ENCODE data around the gene GRIN2D. TPM values are rescaled to one million over a fixed set of nuclear protein-coding genes. Genes with fewer than 3 reads are reported as not detected.
A peak's percentile ranks its signal among the peaks of the same experiment; 100 is the strongest.

The GRIN2D gene
- total RNA-seq, 1 donor from 2014 or later: 0.68 TPM

- DNase-seq (ENCODE audit: low read depth, low spot score): no peak
- H3K4me3 Mint-ChIP-seq: no peak overlapping the region
These were observed 42.6 kb upstream of the GRIN2D start for GRCh38 chr19:48350856-48351255.

GRCh38 chr19:48351341-48351752, 42.1 kb upstream of the GRIN2D start:
- H3K4me1 Mint-ChIP-seq: peaks cover 27% of the 10 kb centered on the region
- no peak overlapping the region for H3K4me3 Mint-ChIP-seq
- H3K36me3 Mint-ChIP-seq (ENCODE audit: low read depth): no peaks in the 10 kb centered on the region
- no peaks in the 10 kb centered on the region for H3K9me3 Mint-ChIP-seq
- peak; percentile 78 for TF ChIP-seq CTCF (conservative IDR thresholded peaks at IDR 0.05)
- H3K27ac Mint-ChIP-seq (ENCODE audit: unreplicated experiment): no peak overlapping the region
- H3K27me3 Mint-ChIP-seq (ENCODE audit: low read depth): peaks cover 36% of the 10 kb centered on the region
- peak; percentile 85 for DNase-seq (ENCODE audit: low read depth, low spot score)

More at GRCh38 chr19:48350856-48351255, 42.6 kb upstream of the GRIN2D start:
- Mint-ChIP-seq H3K4me1 (peaks cover 25% of the 10 kb centered on the region), H3K9me3 (no peaks in the 10 kb centered on the region), H3K27me3 (ENCODE audit: low read depth) (peaks cover 33% of the 10 kb centered on the region), H3K27ac (ENCODE audit: unreplicated experiment) (no peak overlapping the region), H3K36me3 (ENCODE audit: low read depth) (no peaks in the 10 kb centered on the region)
- no peak for TF ChIP-seq CTCF (conservative IDR thresholded peaks at IDR 0.05)

GRCh38 chr19:48353677-48354076, 39.8 kb upstream of the GRIN2D start:
- Mint-ChIP-seq H3K36me3 (ENCODE audit: low read depth) (no peaks in the 10 kb centered on the region), H3K4me1 (peaks cover 31% of the 10 kb centered on the region), H3K9me3 (no peaks in the 10 kb centered on the region), H3K27me3 (ENCODE audit: low read depth) (peaks cover 38% of the 10 kb centered on the region), H3K4me3 (no peak overlapping the region), H3K27ac (ENCODE audit: unreplicated experiment) (no peak overlapping the region)
- TF ChIP-seq CTCF (conservative IDR thresholded peaks at IDR 0.05): no peak
- no peak for DNase-seq (ENCODE audit: low read depth, low spot score)

- no peaks in the 10 kb centered on the region for H3K9me3 Mint-ChIP-seq
- H3K27me3 Mint-ChIP-seq (ENCODE audit: low read depth): peaks cover 36% of the 10 kb centered on the region
- no peaks in the 10 kb centered on the region for H3K36me3 Mint-ChIP-seq (ENCODE audit: low read depth)
- H3K4me3 Mint-ChIP-seq: peak overlapping the region; percentile 77
- TF ChIP-seq CTCF (conservative IDR thresholded peaks at IDR 0.05): no peak
- DNase-seq (ENCODE audit: low read depth, low spot score): peak; percentile 73
- peak overlapping the region; percentile 87 for H3K27ac Mint-ChIP-seq (ENCODE audit: unreplicated experiment)
- peaks cover 32% of the 10 kb centered on the region for H3K4me1 Mint-ChIP-seq
These were observed 39.0 kb upstream of the GRIN2D start for GRCh38 chr19:48354332-48354992.

- peaks cover 39% of the 10 kb centered on the region for H3K27me3 Mint-ChIP-seq (ENCODE audit: low read depth)
- DNase-seq (ENCODE audit: low read depth, low spot score): no peak
- H3K36me3 Mint-ChIP-seq (ENCODE audit: low read depth): no peaks in the 10 kb centered on the region
- H3K27ac Mint-ChIP-seq (ENCODE audit: unreplicated experiment): no peak overlapping the region
- peak overlapping the region; percentile 11 for H3K4me3 Mint-ChIP-seq
- TF ChIP-seq CTCF (conservative IDR thresholded peaks at IDR 0.05): no peak
- peaks cover 32% of the 10 kb centered on the region for H3K4me1 Mint-ChIP-seq
- no peaks in the 10 kb centered on the region for H3K9me3 Mint-ChIP-seq
These were observed 38.0 kb upstream of the GRIN2D start for GRCh38 chr19:48355365-48355954.

Data from neural crest cell (in vitro differentiated cells).